HepG2 (cell line): ENCODE results near the gene PUM1. TPM values are rescaled to one million over a fixed set of nuclear protein-coding genes. Genes with fewer than 3 reads are reported as not detected.
A peak's percentile ranks its signal among the peaks of the same experiment; 100 is the strongest.

Source experiments
- DNMT3B ChIP-seq: conservative IDR thresholded peaks from 2 replicates; pipeline ENCODE4 v1.6.1; 2016; ENCODE audit warnings: missing biosample characterization, control low read depth
- DR1 ChIP-seq: sonication (generic); formaldehyde crosslinking; IDR thresholded peaks from 2 replicates; pipeline ENCODE4 v1.8.0; 2021; ENCODE audit warnings: mild to moderate bottlenecking, missing genetic modification reagents, inconsistent platforms
- ERF ChIP-seq: IDR thresholded peaks from 2 replicates; pipeline ENCODE4 v1.6.1; 2018; ENCODE audit warnings: missing biosample characterization, missing genetic modification reagents
- KLF11 ChIP-seq: IDR thresholded peaks from 2 replicates; pipeline ENCODE4 v1.6.1; 2016; ENCODE audit warnings: missing compliant biosample characterization
- ONECUT2 ChIP-seq: sonication (generic); formaldehyde crosslinking; IDR thresholded peaks from 2 replicates; pipeline ENCODE4 v1.4.0; 2020; ENCODE audit warnings: missing genetic modification reagents
- POGK ChIP-seq: sonication (generic); formaldehyde crosslinking; conservative IDR thresholded peaks from 2 replicates; pipeline ENCODE4 v1.8.0; 2022; ENCODE audit warnings: mild to moderate bottlenecking, moderate library complexity, missing genetic modification reagents
- SALL1 ChIP-seq: sonication (generic); formaldehyde crosslinking; IDR thresholded peaks from 2 replicates; pipeline ENCODE4 v1.8.0; 2022; ENCODE audit warnings: mild to moderate bottlenecking, missing genetic modification reagents
- SATB2 ChIP-seq: sonication (generic); formaldehyde crosslinking; IDR thresholded peaks from 2 replicates; pipeline ENCODE4 v1.5.0; 2020; ENCODE audit warnings: missing genetic modification reagents
- SMC3 ChIP-seq: IDR thresholded peaks from 2 replicates; pipeline ENCODE4 v1.6.1; 2011; ENCODE audit warnings: low read length, improper control_type of control experiment
- SP5 ChIP-seq: IDR thresholded peaks from 2 replicates; pipeline ENCODE4 v1.6.1; 2016; ENCODE audit warnings: low read depth, borderline replicate concordance
- THAP9 ChIP-seq: sonication (generic); formaldehyde crosslinking; IDR thresholded peaks from 2 replicates; pipeline ENCODE4; 2020; ENCODE audit warnings: missing genetic modification reagents, mild to moderate bottlenecking, borderline replicate concordance
- TOPORS ChIP-seq: sonication (generic); formaldehyde crosslinking; IDR thresholded peaks from 2 replicates; pipeline ENCODE4 v1.8.0; 2023; ENCODE audit warnings: mild to moderate bottlenecking, missing genetic modification reagents
- XRCC5 ChIP-seq: fragments of 200-400 bp; formaldehyde crosslinking; optimal IDR thresholded peaks from 2 replicates; pipeline ENCODE3; 2017; ENCODE audit warnings: mild to moderate bottlenecking, low read length
- ZBTB2 ChIP-seq: sonication (generic); formaldehyde crosslinking; IDR thresholded peaks from 2 replicates; pipeline ENCODE4 v1.8.0; 2022; ENCODE audit warnings: low read depth, missing genetic modification reagents
- ZNF263 ChIP-seq: sonication (generic); formaldehyde crosslinking; IDR thresholded peaks from 2 replicates; pipeline ENCODE4 v1.4.0; 2020; ENCODE audit warnings: missing genetic modification reagents
- ZNF629 ChIP-seq: sonication (generic); formaldehyde crosslinking; conservative IDR thresholded peaks from 2 replicates; pipeline ENCODE4 v1.5.0; 2020; ENCODE audit warnings: missing genetic modification reagents
- ZNF737 ChIP-seq: sonication (generic); formaldehyde crosslinking; IDR thresholded peaks from 2 replicates; pipeline ENCODE4 v1.5.0; 2020; ENCODE audit warnings: missing genetic modification reagents, mild to moderate bottlenecking, borderline replicate concordance
- ZNF770 ChIP-seq: sonication (generic); formaldehyde crosslinking; IDR thresholded peaks from 2 replicates; pipeline ENCODE4 v1.5.0; 2020; ENCODE audit warnings: mild to moderate bottlenecking, missing genetic modification reagents
- polyA plus RNA-seq, 8 experiments: library from polyadenylated mRNA; depleted of rRNA in 3 of 8; stranded (reverse) in 7 of 8; unstranded in 1 of 8; fragments of >200 nt; fragmentation: Illumina TruSeq in 4 of 8; extraction: Trizol in 4 of 8; gene quantifications; 2 replicates each; pipeline versions ENCODE4 v1.2.1 to v1.2.3, GENCODE V29; 2011 to 2016; ENCODE audit warnings: low read depth in 4 of 8, missing spikeins in 1 of 8, mixed read lengths in 1 of 8; ENCODE audit not compliant: insufficient read depth in 1 of 8
- total RNA-seq, 5 experiments: library from RNA; depleted of rRNA; stranded (reverse); fragments of >200 nt; fragmentation: Illumina TruSeq; extraction: Trizol; gene quantifications; 2 replicates each; pipeline ENCODE4 v1.2.3, GENCODE V29; 2016; ENCODE audit warnings: low read depth in 1 of 5

Gene PUM1
- total and polyA plus RNA-seq, 2 of the 13 experiments (the other 11 are each of a cell fraction or from before 2014, with no cell fraction given) = 64.7 to 91.0 TPM

- TF ChIP-seq THAP9 = no peak
- TF ChIP-seq ZBTB2 (CRISPR knock-in tag) = no peak
- no peak for TF ChIP-seq TOPORS (CRISPR knock-in tag)
- no peak for TF ChIP-seq POGK
- TF ChIP-seq KLF11 (CRISPR knock-in tag) = no peak
- TF ChIP-seq SP5 = peak; percentile 83; the same call in 1 of the 2 replicates
- no peak for TF ChIP-seq SATB2 (CRISPR knock-in tag)
- TF ChIP-seq DNMT3B = no peak
- TF ChIP-seq ERF (CRISPR knock-in tag) = no peak
- no peak for TF ChIP-seq DR1 (CRISPR knock-in tag)
- TF ChIP-seq ONECUT2 (CRISPR knock-in tag) = no peak
- peak; percentile 48; the same call in 1 of the 2 replicates for TF ChIP-seq SALL1 (CRISPR knock-in tag)
- TF ChIP-seq ZNF737 = no peak
- TF ChIP-seq ZNF629 (CRISPR knock-in tag) = no peak
- peak; percentile 95 for TF ChIP-seq SMC3
- TF ChIP-seq XRCC5 = peak; percentile 57
- 0 out of 2 replicates have a peak, but pooled peaks have one; percentile 25 for TF ChIP-seq ZNF263
- TF ChIP-seq ZNF770 (CRISPR knock-in tag) = no peak
Observed at GRCh38 chr1:30911059-30911954, 154.2 kb downstream of the PUM1 start (continued).
